Measurements from ENCODE around the gene CYBC1. TPM values are rescaled to one million over a fixed set of nuclear protein-coding genes. Genes with fewer than 3 reads are reported as not detected.

CYBC1 gene
- total RNA-seq, 1 experiment from 2014 or later: 174 TPM

- ChIA-PET CTCF (no interaction called here), POLR2A (interaction anchor here (0.6 kb wide), 1 partner anchor 14 kb away, joined by 3 read pairs; no protein-coding TSS in a partner anchor)
- no peaks in the 10 kb centered on the region for H3K27me3 ChIP-seq (ENCODE audit: control insufficient read depth, insufficient read depth, low read length)
- no peaks in the 10 kb centered on the region for H3K4me1 ChIP-seq (ENCODE audit: control insufficient read depth, insufficient read depth, low read length)
- ATAC-seq (no peak), DNase-seq (ENCODE audit: low read depth, low spot score) (no peak)
- TF ChIP-seq REST (IDR thresholded peaks at IDR 0.05; ENCODE audit: insufficient read depth in 1 of 2, low read depth in 2 of 2, low read length in 1 of 2) (no peak), TCF7L2 (IDR thresholded peaks at IDR 0.05; ENCODE audit: low read depth, low read length) (no peak), CTCF (IDR thresholded peaks at IDR 0.05) (no peak)
- in situ Hi-C loops (cut with HindIII; ENCODE audit: low pct_unique_long_range_greater_than_20kb, low sequenced_read_pairs) (no loop called here), intact Hi-C loops (cut with micrococcal nuclease; ENCODE audit: unreplicated experiment) (no loop called here)
- BruUV-seq (replicated peaks): no TSS peak
- no peak overlapping the region for H3K27ac ChIP-seq (ENCODE audit: low read length)
- H3K4me3 ChIP-seq (ENCODE audit: low read depth in 2 of 2, low read length in 2 of 2): no peak overlapping the region
- H3K9me3 ChIP-seq (ENCODE audit: control insufficient read depth, insufficient read depth, low read depth, low read length): no peaks in the 10 kb centered on the region
- no peaks in the 10 kb centered on the region for H3K36me3 ChIP-seq (ENCODE audit: control insufficient read depth, insufficient read depth, low read length)
Observed at GRCh38 chr17:82407255-82407654, 43.3 kb downstream of the CYBC1 start.

- no TSS peak for BruUV-seq (replicated peaks)
Observed at GRCh38 chr17:82406131-82406671, 44.4 kb downstream of the CYBC1 start.

More at GRCh38 chr17:82406131-82406671, 44.4 kb downstream of the CYBC1 start:
- Histone ChIP-seq H3K27ac (ENCODE audit: low read length) (no peak overlapping the region), H3K9me3 (ENCODE audit: control insufficient read depth, insufficient read depth, low read depth, low read length) (no peaks in the 10 kb centered on the region), H3K27me3 (ENCODE audit: control insufficient read depth, insufficient read depth, low read length) (no peaks in the 10 kb centered on the region), H3K4me3 (ENCODE audit: low read depth in 2 of 2, low read length in 2 of 2) (no peak overlapping the region), H3K4me1 (ENCODE audit: control insufficient read depth, insufficient read depth, low read length) (no peaks in the 10 kb centered on the region), H3K36me3 (ENCODE audit: control insufficient read depth, insufficient read depth, low read length) (no peaks in the 10 kb centered on the region)
- no peak for ATAC-seq
- in situ Hi-C loops (cut with HindIII; ENCODE audit: low pct_unique_long_range_greater_than_20kb, low sequenced_read_pairs) (no loop called here), intact Hi-C loops (cut with micrococcal nuclease; ENCODE audit: unreplicated experiment) (no loop called here)
- DNase-seq (ENCODE audit: low read depth, low spot score): no peak
- TF ChIP-seq SIN3A (IDR thresholded peaks at IDR 0.05; ENCODE audit: borderline replicate concordance, insufficient read depth, low read depth, low read length) (no peak), CTCF (IDR thresholded peaks at IDR 0.05) (no peak), POLR2AphosphoS5 (IDR thresholded peaks at IDR 0.05; ENCODE audit: low read depth, low read length) (no peak), TCF7L2 (IDR thresholded peaks at IDR 0.05; ENCODE audit: low read depth, low read length) (no peak), REST (IDR thresholded peaks at IDR 0.05; ENCODE audit: insufficient read depth in 1 of 2, low read depth in 2 of 2, low read length in 1 of 2) (no peak)
- ChIA-PET CTCF (no interaction called here), POLR2A (no interaction called here)

All from Panc1 (cell line).